Measurements from ENCODE around the gene PRLH. TPM values are rescaled to one million over a fixed set of nuclear protein-coding genes. Genes with fewer than 3 reads are reported as not detected.
A peak's percentile ranks its signal among the peaks of the same experiment; 100 is the strongest.

The PRLH gene
- polyA plus RNA-seq, 4 donors, result not detected

- WGBS, 3 donors, result 75 to 96% (median 91%) methylated on average over 5 of the region's 5 CpGs
- H3K27ac ChIP-seq (ENCODE audit: low read depth in 1 of 3, low read length in 2 of 3), result no peak overlapping the region
- DNase-seq (no peak), FAIRE-seq (no peak)
- peaks cover 3 to 6% (median 4%) of the 10 kb centered on the region in 3 donors for H3K4me1 ChIP-seq (ENCODE audit: control insufficient read depth in 3 of 3, insufficient read depth in 2 of 3, low read depth in 1 of 3, low read length in 2 of 3)
- no peaks in the 10 kb centered on the region for H3K9me3 ChIP-seq (ENCODE audit: control insufficient read depth in 2 of 2, insufficient read depth in 1 of 2, low read depth in 1 of 2, low read length in 1 of 2)
- H3K36me3 ChIP-seq (ENCODE audit: control insufficient read depth in 3 of 3, insufficient read depth in 2 of 3, low read depth in 1 of 3, low read length in 3 of 3), result no peaks in the 10 kb centered on the region
- peaks cover 0 to 6% (median 0%) of the 10 kb centered on the region in 3 donors for H3K27me3 ChIP-seq (ENCODE audit: control insufficient read depth in 3 of 3, insufficient read depth in 3 of 3, low read length in 3 of 3)
- no peak overlapping the region for H3K4me3 ChIP-seq (ENCODE audit: low read depth in 1 of 3, low read length in 3 of 3)
These were observed 30.3 kb upstream of the PRLH start for GRCh38 chr2:237536083-237536415.

GRCh38 chr2:237536617-237537016, 29.8 kb upstream of the PRLH start:
- Histone ChIP-seq H3K36me3 (ENCODE audit: control insufficient read depth in 3 of 3, insufficient read depth in 2 of 3, low read depth in 1 of 3, low read length in 3 of 3) (no peaks in the 10 kb centered on the region), H3K4me1 (ENCODE audit: control insufficient read depth in 3 of 3, insufficient read depth in 2 of 3, low read depth in 1 of 3, low read length in 2 of 3) (peaks cover 6 to 10% (median 8%) of the 10 kb centered on the region in 3 donors), H3K9me3 (ENCODE audit: control insufficient read depth in 2 of 2, insufficient read depth in 1 of 2, low read depth in 1 of 2, low read length in 1 of 2) (no peaks in the 10 kb centered on the region), H3K4me3 (ENCODE audit: low read depth in 1 of 3, low read length in 3 of 3) (no peak overlapping the region), H3K27ac (ENCODE audit: low read depth in 1 of 3, low read length in 2 of 3) (no peak overlapping the region), H3K27me3 (ENCODE audit: control insufficient read depth in 3 of 3, insufficient read depth in 3 of 3, low read length in 3 of 3) (peaks cover 0 to 6% (median 0%) of the 10 kb centered on the region in 3 donors)
- 88 to 98% (median 90%) methylated on average over 9 of the region's 9 CpGs for WGBS, 3 donors
- DNase-seq, result no peak
- no peak for FAIRE-seq

- H3K27me3 ChIP-seq (ENCODE audit: control insufficient read depth in 3 of 3, insufficient read depth in 3 of 3, low read length in 3 of 3), result peaks cover 0 to 6% (median 0%) of the 10 kb centered on the region in 3 donors
- 76 to 86% (median 83%) methylated on average over 29 of the region's 29 CpGs for WGBS, 3 donors
- peaks cover 0 to 8% of the 10 kb centered on the region in 2 donors for H3K9me3 ChIP-seq (ENCODE audit: control insufficient read depth in 2 of 2, insufficient read depth in 1 of 2, low read depth in 1 of 2, low read length in 1 of 2)
- no peak for DNase-seq
- H3K27ac ChIP-seq (ENCODE audit: low read depth in 1 of 3, low read length in 2 of 3), result no peak overlapping the region
- H3K36me3 ChIP-seq (ENCODE audit: control insufficient read depth in 3 of 3, insufficient read depth in 2 of 3, low read depth in 1 of 3, low read length in 3 of 3), result no peaks in the 10 kb centered on the region
- H3K4me1 ChIP-seq (ENCODE audit: control insufficient read depth in 3 of 3, insufficient read depth in 2 of 3, low read depth in 1 of 3, low read length in 2 of 3), result peaks cover 9 to 11% (median 10%) of the 10 kb centered on the region in 3 donors
- FAIRE-seq, result no peak
- H3K4me3 ChIP-seq (ENCODE audit: low read depth in 1 of 3, low read length in 3 of 3), result no peak overlapping the region
These were observed 28.2 kb upstream of the PRLH start for GRCh38 chr2:237538001-237538720.

- Histone ChIP-seq H3K27me3 (ENCODE audit: control insufficient read depth in 3 of 3, insufficient read depth in 3 of 3, low read length in 3 of 3) (peaks cover 0 to 6% (median 0%) of the 10 kb centered on the region in 3 donors), H3K9me3 (ENCODE audit: control insufficient read depth in 2 of 2, insufficient read depth in 1 of 2, low read depth in 1 of 2, low read length in 1 of 2) (peaks cover 0 to 8% of the 10 kb centered on the region in 2 donors), H3K36me3 (ENCODE audit: control insufficient read depth in 3 of 3, insufficient read depth in 2 of 3, low read depth in 1 of 3, low read length in 3 of 3) (no peaks in the 10 kb centered on the region), H3K4me3 (ENCODE audit: low read depth in 1 of 3, low read length in 3 of 3) (no peak overlapping the region), H3K4me1 (ENCODE audit: control insufficient read depth in 3 of 3, insufficient read depth in 2 of 3, low read depth in 1 of 3, low read length in 2 of 3) (peaks cover 9 to 11% (median 10%) of the 10 kb centered on the region in 3 donors), H3K27ac (ENCODE audit: low read depth in 1 of 3, low read length in 2 of 3) (no peak overlapping the region)
- DNase-seq (no peak), FAIRE-seq (no peak)
- WGBS, 3 donors, result 87 to 90% (median 89%) methylated on average over 17 to 18 of the region's 18 CpGs
These were observed 27.5 kb upstream of the PRLH start for GRCh38 chr2:237538901-237539300.

- Histone ChIP-seq H3K27me3 (ENCODE audit: control insufficient read depth in 3 of 3, insufficient read depth in 3 of 3, low read length in 3 of 3) (peaks cover 0 to 4% (median 0%) of the 10 kb centered on the region in 3 donors), H3K9me3 (ENCODE audit: control insufficient read depth in 2 of 2, insufficient read depth in 1 of 2, low read depth in 1 of 2, low read length in 1 of 2) (peaks cover 0 to 8% of the 10 kb centered on the region in 2 donors), H3K36me3 (ENCODE audit: control insufficient read depth in 3 of 3, insufficient read depth in 2 of 3, low read depth in 1 of 3, low read length in 3 of 3) (no peaks in the 10 kb centered on the region), H3K4me1 (ENCODE audit: control insufficient read depth in 3 of 3, insufficient read depth in 2 of 3, low read depth in 1 of 3, low read length in 2 of 3) (peaks cover 9 to 11% (median 10%) of the 10 kb centered on the region in 3 donors), H3K4me3 (ENCODE audit: low read depth in 1 of 3, low read length in 3 of 3) (no peak overlapping the region), H3K27ac (ENCODE audit: low read depth in 1 of 3, low read length in 2 of 3) (no peak overlapping the region)
- FAIRE-seq (no peak), DNase-seq (no peak)
- WGBS, 3 donors, result 65 to 75% (median 71%) methylated on average over 6 of the region's 6 CpGs
These were observed 26.7 kb upstream of the PRLH start for GRCh38 chr2:237539681-237540080.

GRCh38 chr2:237540223-237540775, 26.1 kb upstream of the PRLH start:
- Histone ChIP-seq H3K27ac (ENCODE audit: low read depth in 1 of 3, low read length in 2 of 3) (peak overlapping the region in 1 of 3 donors; percentile 52), H3K36me3 (ENCODE audit: control insufficient read depth in 3 of 3, insufficient read depth in 2 of 3, low read depth in 1 of 3, low read length in 3 of 3) (no peaks in the 10 kb centered on the region), H3K4me1 (ENCODE audit: control insufficient read depth in 3 of 3, insufficient read depth in 2 of 3, low read depth in 1 of 3, low read length in 2 of 3) (peaks cover 9 to 11% (median 10%) of the 10 kb centered on the region in 3 donors), H3K9me3 (ENCODE audit: control insufficient read depth in 2 of 2, insufficient read depth in 1 of 2, low read depth in 1 of 2, low read length in 1 of 2) (peaks cover 0 to 8% of the 10 kb centered on the region in 2 donors), H3K27me3 (ENCODE audit: control insufficient read depth in 3 of 3, insufficient read depth in 3 of 3, low read length in 3 of 3) (peaks cover 0 to 4% (median 0%) of the 10 kb centered on the region in 3 donors), H3K4me3 (ENCODE audit: low read depth in 1 of 3, low read length in 3 of 3) (no peak overlapping the region)
- WGBS, 3 donors, result 83 to 89% (median 88%) methylated on average over 13 of the region's 13 CpGs
- DNase-seq (no peak), FAIRE-seq (no peak)

- peak; percentile 56 to 86 for DNase-seq
These were observed 25.6 kb upstream of the PRLH start for GRCh38 chr2:237540823-237541222.

GRCh38 chr2:237541243-237541642, 25.1 kb upstream of the PRLH start:
- peaks cover 0 to 8% of the 10 kb centered on the region in 2 donors for H3K9me3 ChIP-seq (ENCODE audit: control insufficient read depth in 2 of 2, insufficient read depth in 1 of 2, low read depth in 1 of 2, low read length in 1 of 2)
- H3K27me3 ChIP-seq (ENCODE audit: control insufficient read depth in 3 of 3, insufficient read depth in 3 of 3, low read length in 3 of 3), result peaks cover 0 to 4% (median 0%) of the 10 kb centered on the region in 3 donors
- H3K27ac ChIP-seq (ENCODE audit: low read depth in 1 of 3, low read length in 2 of 3), result peak overlapping the region in 2 of 3 donors; percentile 48 to 52
- H3K4me3 ChIP-seq (ENCODE audit: low read depth in 1 of 3, low read length in 3 of 3), result no peak overlapping the region
- peak; percentile 47 to 71 for DNase-seq
- WGBS, 3 donors, result 13 to 49% (median 19%) methylated on average over 5 of the region's 5 CpGs
- no peak for FAIRE-seq
- no peaks in the 10 kb centered on the region for H3K36me3 ChIP-seq (ENCODE audit: control insufficient read depth in 3 of 3, insufficient read depth in 2 of 3, low read depth in 1 of 3, low read length in 3 of 3)
- H3K4me1 ChIP-seq (ENCODE audit: control insufficient read depth in 3 of 3, insufficient read depth in 2 of 3, low read depth in 1 of 3, low read length in 2 of 3), result peaks cover 9 to 11% (median 10%) of the 10 kb centered on the region in 3 donors

More at GRCh38 chr2:237540823-237541222, 25.6 kb upstream of the PRLH start:
- Histone ChIP-seq H3K9me3 (ENCODE audit: control insufficient read depth in 2 of 2, insufficient read depth in 1 of 2, low read depth in 1 of 2, low read length in 1 of 2) (peaks cover 0 to 8% of the 10 kb centered on the region in 2 donors), H3K4me3 (ENCODE audit: low read depth in 1 of 3, low read length in 3 of 3) (no peak overlapping the region), H3K27ac (ENCODE audit: low read depth in 1 of 3, low read length in 2 of 3) (peak overlapping the region in 2 of 3 donors; percentile 48 to 52), H3K4me1 (ENCODE audit: control insufficient read depth in 3 of 3, insufficient read depth in 2 of 3, low read depth in 1 of 3, low read length in 2 of 3) (peaks cover 9 to 11% (median 10%) of the 10 kb centered on the region in 3 donors), H3K27me3 (ENCODE audit: control insufficient read depth in 3 of 3, insufficient read depth in 3 of 3, low read length in 3 of 3) (peaks cover 0 to 4% (median 0%) of the 10 kb centered on the region in 3 donors), H3K36me3 (ENCODE audit: control insufficient read depth in 3 of 3, insufficient read depth in 2 of 3, low read depth in 1 of 3, low read length in 3 of 3) (no peaks in the 10 kb centered on the region)
- FAIRE-seq, result no peak
- 12 to 32% (median 21%) methylated on average over 6 of the region's 6 CpGs for WGBS, 3 donors
